GM19395 (cell line): ENCODE results near the gene RILP.

Experiments used
- ATAC-seq: cut with Tn5 transposase; IDR thresholded peaks from one replicate; pipeline ENCODE4 v1.9.1; 2021; ENCODE audit warnings: mild to moderate bottlenecking, moderate library complexity; ENCODE audit not compliant: unreplicated experiment

RILP gene

DNA sequence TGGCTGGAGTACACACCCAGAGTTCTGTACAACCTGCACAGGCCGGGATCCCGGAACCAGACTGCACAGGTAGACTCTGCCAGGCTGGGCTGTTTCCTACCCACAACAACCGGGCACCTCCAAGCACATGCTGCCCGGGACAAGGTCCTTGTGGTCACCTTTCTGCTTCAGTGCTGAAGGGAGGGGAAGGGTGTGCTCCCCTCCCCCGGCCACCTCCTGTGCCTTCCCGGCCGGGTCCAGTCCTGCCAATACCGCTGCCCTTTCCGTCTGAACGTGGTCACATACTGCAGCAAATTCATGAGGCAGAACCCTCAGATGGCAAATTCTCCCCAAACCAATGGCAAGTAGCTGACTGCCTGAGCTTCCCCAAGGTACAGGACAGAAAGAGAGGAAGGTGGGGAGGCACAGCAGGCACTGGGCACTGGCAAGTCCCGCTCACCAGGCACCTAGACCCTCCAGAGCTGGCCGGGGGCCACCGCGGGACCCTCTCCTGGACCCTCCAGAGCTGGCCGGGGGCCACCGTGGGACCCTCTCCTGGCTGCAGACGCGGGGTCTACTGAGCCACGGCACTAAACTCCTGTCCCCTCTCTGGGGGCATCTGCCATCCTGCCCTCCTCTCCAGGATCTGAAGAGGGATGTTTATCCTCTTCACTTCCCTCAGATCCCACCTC lies 43.9 kb downstream of the RILP start:
- ATAC-seq = no peak

DNA sequence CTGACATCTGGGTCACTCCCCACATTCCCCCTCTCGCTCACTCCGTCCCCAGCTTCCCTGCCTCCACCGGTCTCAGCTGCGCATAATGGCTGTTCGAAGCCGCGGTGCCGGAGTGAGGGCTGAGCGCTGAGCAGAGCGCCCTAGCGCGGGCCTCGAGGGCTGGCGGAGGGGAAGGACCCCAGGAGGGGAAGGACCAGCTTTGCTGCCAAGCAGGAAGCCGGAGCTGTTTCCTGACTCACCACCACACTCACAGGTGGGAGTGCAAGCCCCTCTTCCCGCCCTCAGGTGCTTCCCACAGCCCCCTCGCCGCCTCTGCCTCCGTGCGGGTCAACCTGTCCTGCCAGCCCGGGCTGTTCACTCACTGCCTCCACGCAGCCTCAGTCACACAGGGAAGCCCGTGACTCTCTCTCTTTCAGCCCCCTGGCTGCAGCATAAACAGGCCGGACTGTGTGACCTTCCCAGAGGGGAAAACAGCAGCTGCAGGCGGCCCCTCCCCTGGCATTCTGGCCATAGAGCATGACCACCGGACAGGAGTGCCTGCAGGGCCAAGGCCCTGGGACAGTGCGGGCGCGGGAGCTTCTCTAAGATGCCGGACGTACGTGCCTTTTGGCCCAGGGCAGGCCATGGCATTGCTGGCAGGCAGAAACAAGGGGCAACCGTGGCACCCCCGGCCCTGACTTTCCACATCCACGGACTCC lies 44.7 kb downstream of the RILP start:
- no peak for ATAC-seq

DNA sequence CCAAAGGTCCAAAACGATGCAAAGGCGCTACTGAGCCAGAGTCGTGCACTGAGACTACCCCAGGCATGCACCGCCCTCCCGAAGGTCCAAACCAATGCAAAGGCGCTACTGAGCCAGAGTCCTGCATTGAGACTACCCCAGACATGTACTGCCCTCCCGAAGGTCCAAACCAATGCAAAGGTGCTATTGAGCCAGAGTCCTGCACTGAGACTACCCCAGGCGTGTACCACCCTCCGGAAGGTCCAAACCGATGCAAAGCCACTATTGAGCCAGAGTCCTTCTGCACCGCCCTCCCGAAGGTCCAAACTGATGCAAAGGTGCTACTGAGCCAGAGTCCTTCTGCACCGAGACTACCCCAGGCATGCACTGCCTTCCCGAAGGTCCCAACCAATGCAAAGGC lies 48.1 kb downstream of the RILP start:
- ATAC-seq = no peak

DNA sequence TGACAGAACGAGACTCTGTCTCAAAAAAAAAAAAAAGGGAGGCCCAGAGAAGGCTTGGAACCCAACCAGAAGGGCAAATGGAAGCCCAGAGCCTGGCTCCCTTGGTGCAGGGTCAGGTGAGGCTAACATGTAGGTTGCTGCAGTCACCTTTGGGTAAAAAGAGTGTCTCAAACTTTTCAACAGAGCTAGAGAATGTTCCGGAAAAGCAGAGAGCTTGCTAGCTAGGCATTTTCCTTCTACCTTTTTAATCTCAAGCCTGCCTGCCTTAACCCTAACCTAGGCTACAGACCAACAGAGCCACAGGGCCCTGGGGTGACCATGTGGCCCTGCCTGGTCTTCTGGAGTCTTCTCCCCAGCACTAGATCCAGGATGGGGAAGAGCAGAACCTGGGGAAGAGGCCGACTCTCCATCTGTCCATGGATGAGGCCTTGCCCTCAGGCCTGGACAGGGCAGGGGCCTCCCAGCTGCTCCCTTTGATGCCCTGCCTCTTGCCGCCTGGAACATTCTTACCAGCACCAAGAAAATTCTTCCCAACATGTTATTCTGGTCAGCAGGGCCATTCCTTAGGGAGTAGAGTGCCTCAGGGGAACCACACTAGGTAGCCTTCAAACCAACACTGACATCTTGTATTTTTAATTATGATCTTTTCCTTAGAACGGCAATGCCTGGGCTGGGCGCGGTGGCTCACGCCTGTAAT lies 51.1 kb downstream of the RILP start:
- no peak for ATAC-seq

DNA sequence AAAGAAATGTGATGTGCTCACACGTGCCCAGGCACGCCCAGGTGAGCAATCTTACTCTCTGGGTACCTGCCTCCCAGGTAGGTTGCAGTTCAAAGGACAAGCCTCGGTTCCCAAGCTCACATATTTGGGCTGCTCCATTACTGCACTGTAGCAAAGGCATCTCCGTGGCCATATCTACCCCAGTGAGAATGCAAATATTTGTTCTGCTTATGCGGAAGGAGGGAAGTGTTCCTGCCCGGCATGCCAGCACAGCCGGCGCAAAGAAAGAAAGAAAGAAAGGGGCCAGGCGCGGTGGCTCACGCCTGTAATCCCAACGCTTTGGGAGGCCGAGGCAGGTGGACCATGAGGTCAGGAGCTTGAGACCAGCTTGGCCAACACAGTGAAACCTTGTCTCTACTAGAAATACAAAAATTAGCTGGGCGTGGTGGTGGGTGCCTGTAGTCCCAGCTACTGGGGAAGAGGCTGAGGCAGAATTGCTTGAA lies 51.8 kb downstream of the RILP start:
- ATAC-seq = no peak
